ENCODE data around the gene SUPT20HL2.
A peak's percentile ranks its signal among the peaks of the same experiment; 100 is the strongest.
"Not testable (repeated sequence)": the region's sequence is repeated elsewhere in the genome, so short reads cannot be mapped to it uniquely, and the experiment has no call there.

SUPT20HL2 gene

DNA sequence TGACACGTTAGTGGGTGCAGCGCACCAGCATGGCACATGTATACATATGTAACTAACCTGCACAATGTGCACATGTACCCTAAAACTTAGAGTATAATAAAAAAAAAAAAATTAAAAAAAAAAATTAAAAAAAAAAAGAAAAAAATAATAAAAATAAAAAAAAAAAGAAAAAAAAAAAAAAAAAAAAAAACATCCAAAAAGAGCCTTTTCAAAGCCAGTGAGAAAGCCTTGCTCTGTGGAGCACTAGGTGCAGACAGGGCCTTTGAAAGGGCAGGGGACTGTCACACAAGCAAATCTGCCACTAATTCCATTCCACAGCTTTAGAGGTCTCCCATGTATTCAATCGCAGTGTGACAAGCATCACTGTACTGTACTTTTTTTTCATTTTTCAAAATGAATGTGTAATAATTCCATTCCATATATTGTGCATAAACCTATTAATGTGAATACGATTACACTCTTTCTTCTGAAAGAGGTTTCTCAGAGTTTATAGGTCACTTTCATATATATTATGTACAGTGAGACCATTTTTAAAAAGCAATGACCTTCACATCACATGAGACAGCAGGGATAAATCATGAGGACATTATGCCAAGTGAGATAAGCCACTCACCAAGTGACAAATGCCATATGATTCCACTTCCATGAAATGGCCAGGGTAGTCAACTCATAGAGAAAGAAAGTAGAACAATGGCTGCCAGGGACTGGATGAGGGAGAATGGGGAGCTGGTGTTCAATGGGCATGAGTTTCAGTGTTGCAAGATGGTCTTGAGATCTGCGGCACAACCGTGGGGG, 4.1 kb downstream of the SUPT20HL2 start:
- DNase-seq: not testable (repeated sequence)

DNA sequence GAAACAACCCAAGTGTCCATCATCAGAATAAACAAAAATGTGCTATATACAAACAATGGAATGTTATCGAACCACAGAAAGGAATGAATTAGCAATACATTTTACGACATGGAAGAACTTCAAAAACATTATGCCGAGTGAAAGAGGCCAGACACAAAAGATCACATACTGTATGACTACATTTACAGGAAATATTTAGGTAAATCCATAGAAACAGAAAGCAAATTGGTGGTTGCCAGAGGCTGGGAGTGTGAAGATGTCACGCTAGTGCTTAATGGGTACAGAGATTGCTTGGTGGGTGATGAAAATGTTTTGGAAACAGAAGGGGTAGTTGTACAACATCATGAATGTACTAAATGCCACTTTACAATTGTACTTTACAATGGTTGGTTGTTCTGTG, 5.1 kb downstream of the SUPT20HL2 start:
- not testable (repeated sequence) for DNase-seq

DNA sequence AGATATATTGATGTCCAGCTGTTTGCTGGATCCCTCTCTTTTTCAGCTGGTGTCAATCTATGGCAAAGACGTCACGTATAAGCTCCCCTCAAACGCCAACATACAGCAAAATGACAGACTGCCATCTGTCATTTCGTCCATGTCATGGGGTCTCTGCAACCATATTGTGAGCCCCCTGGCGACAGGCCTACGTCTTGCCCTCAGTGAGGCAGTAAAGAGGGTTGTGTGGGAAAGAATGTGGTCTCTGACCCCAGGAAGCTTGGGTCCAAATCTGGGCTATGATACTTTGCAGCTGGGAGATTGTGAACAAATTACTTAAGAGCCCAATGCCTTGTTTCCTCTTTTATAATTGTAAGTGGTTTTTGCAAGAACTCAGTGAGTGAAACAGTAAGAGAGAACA, 7.4 kb downstream of the SUPT20HL2 start:
- no peak for DNase-seq

DNA sequence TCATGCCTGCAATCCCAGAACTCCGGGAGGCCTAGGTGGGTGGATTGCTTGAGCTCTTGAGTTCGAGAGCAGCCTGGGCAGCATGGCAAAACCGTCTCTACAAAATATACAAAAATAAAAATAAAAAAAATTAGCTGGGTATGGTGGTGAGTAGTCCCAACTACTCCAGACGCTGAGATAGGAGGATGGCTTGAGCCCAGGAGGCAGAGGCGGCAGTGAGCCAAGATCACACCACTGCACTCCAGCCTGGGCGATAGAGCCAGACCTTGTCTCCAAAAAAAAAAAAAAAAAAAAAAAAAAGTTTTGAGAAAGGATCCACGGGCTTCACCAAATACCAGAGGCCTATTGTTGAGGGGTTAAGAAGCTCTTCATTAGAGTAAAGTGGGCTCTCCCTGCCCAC, 8.0 kb downstream of the SUPT20HL2 start:
- no peak for DNase-seq

DNA sequence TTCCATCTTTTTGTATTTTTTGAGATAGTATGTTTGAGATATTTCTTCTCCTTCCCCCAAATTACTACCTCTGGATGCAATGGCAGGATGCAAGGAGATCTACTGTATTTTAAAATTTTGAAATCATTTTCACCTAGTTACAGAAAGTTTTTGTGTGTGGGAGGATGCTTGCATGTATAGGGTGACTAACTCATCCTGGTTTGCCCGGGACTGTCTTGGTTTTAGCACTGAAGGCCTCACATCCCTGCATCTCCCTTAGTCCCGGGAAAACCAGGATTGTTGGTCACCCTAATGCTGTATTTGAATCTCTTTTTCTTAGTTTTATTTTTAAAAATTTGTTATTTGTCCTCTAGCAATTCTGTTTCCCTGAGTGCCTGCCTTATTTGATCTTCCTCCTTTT, 12.1 kb downstream of the SUPT20HL2 start:
- DNase-seq: no peak

DNA sequence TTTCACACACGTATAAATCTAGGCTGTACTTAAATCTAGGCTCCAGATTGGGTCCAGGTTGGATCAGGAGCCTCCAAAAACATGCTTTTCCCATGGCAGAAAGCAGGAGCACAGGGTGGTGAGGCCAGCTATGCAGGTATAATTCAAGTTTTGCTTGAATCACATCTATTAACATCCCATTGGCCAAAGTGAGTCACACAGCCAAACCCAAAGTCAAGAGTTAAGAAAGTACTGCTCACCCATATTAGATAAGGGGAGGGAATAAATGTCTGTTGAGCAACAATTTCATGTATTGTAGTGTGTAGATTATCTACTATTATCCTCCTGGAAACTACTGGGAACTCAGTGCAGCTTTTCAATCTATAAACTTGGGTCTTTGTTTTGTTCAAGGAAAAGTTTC, 12.8 kb downstream of the SUPT20HL2 start:
- no peak for DNase-seq

DNA sequence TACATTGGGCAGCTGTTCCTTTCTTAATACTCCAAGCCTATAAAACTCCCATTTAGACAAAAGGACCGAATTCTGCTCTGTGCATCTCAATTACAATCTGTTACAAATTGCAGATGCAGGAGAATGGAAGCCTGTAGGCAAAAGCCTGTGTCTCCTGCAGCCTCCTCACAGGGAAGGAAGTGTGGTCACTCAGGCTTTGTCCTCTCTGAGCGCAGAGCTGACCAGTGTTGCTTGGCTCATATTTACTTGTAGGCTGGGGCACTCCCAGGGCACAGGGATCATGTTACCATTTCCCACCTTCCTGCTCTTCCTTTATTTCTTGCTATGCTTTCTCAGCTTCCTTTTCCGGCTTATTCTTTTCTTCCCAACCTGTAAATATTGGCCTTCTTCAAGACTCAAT, 15.7 kb downstream of the SUPT20HL2 start:
- DNase-seq: no peak

DNA sequence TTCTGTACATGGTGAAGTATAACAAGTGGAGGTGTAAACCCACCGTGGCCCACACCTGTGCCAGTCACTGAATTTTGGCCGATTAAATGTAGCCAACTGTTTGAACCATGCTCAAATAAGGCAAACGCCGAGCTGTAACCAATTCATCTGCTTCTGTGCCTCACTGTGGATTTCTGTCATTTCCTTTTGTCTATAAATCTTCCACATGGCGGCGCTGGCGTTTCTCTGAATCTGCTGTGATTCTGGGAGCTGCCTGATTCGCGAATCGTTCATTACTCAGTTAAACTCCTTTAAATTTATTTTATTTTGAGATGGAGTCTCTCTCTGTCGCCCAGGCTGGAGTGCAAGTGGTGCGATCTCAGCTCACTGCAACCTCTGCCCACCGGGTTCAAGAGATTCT, 19.2 kb downstream of the SUPT20HL2 start:
- DNase-seq: peak; percentile 26 to 40 (median 40)

DNA sequence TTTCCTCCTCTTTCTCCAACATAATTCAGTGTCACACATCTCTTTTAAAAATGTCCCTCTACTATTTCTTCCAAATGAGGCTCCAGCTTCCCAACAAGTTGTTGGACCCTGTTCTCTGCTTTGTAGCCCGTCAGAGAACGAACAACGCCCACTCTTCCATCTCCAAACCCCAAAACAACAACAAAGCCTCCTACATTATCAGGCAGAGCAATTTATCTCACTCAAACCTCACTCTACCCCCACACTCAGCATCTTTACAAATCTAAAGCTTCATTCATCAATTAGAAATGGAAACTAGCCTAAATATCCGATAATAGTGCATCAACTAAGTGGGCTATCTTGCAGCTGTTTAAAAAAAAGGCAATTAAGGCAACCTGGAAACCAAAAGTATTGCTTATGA, 20.5 kb downstream of the SUPT20HL2 start:
- DNase-seq: no peak

DNA sequence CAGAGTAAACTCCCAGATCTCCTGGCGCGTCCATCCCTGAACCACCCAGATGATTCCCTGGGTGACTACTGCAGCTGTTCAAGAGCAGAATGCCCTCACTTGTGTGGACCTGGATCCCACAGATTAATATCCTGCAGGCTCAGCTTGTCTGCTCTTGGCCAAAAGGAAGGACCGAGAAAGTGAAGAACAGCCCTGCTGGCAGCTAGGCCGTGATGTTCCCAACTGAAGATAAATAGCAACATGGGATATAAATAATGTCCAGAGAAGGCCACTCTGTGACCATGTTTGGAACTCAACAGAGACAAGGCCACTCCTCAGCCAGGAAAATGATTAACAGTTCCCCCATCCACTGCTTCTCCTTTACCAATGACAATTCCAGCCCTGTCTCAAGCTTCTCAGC, 21.5 kb downstream of the SUPT20HL2 start:
- no peak for DNase-seq

DNA sequence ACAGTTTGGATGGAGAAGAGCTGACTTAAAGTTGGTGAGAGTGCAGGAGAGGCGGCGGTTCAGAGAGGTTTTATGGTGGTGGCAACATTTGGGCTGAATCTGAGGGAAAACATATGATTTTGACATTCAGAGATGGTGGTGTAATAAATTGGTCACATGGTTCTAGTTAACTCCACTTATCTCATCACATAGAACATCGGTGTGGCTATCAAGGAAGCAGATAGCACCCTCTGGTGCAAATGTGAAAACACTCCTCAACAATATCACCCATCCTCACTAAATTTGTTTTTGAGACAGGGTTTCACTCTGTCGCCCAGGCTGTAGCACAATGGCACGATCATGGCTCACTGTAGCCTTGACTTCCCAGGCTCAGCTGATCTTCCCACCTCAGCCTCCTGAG, 28.8 kb downstream of the SUPT20HL2 start:
- DNase-seq: peak in 2 of 3 donors; percentile 14 to 18

DNA sequence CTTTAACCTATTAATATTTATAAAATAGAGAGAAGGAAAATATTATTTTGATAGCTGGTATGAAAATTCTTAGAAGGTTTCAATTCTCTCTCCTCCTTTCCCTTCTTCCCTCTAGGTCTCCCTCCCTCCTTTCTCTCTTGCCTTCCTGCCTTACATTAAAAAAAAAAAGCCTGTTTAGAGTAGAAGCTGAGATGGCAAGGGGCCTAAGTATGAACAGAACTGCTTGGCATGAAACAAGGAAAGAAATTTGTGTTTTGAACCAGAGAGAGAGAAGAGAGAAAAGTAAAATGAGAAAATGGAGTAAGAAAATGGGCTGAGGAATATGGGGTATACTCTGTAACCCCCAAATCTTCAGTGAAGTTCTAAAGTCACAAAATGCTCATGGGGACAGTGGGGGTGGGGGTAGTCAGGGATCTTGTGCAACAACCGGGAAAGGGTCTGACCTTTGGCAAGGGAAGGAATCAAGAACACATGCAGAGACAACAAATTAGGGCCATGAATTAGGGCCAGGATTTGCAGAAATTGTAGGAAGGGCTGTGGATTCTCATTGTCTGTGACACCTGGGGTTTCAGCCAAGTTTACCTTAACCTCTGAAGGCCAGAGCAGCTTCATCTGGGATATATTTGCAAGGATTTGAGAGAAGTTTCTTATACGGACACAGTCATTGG, 30.6 kb downstream of the SUPT20HL2 start:
- DNase-seq: no peak

DNA sequence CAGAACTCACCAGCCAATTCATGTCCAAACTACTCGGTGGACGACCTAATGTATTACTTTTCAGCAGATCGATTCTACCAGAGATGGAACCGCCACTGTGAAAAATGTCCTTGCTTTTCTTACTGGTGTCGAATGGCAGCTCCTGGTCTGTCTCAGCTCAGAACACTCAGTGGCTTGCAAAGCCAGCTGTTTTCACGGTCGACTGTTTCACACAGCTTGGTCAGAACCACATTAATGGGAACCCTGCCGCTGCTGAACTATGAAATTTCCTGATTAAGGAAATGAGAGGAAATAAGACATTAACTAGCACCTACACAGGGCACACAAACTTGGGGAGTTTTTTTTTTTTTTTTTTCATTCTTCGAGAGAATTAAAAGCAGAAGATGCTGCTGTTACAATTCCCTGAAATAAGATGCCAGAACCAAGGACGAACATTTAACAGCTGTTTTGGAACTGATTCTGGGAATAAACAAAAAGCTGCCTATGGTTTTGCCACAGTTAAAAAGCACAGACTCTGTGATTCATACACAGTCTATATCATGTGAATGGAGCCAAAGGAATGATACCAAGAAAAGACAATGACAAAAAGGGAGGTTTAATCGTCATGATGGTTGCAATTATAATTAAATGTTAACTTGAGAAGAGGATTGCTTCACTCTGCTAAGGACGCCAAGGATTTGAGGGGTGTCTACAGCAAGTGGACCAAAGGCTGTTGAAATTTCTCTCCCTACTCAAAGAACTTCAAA, 31.3 kb downstream of the SUPT20HL2 start:
- DNase-seq: peak; percentile 18 to 34 (median 29)

DNA sequence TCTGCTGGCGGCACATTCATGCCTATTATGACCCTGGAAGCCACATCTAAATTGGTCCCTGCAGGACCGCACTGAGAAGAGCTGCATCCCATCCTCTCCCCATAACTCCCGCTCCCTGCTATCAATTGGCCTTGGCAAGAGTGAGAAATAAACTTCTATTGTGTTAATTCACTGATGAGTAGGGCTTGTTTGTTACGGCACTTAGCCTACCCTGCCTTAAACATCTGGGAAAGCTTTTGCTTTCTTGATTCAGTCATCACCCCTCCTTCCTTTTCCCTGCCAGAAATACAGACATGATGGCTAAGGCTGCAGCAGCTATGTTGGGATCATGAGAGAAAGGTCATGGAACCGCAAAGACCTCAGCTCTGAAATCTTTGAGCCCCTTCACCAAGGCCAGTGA, 36.5 kb downstream of the SUPT20HL2 start:
- no peak for DNase-seq

DNA sequence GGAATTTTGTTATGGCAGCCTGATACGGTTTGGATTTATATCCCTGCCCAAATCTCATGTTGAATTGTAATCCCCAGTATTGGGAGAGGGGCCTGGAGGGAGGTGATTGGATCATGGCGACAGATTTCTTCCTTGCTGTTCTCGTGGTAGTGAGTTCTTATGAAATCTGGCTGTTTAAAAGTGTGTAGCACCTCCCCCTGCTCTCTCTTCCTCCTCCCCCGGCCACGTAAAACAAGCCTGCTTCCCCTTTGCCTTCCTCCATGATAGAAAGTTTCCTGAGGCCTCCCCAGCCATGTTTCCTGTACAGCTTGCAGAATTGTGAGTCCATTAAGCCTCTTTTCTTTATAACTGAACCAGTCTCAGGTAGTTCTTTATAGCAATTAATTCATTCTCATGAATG, 37.9 kb downstream of the SUPT20HL2 start:
- peak; percentile 30 to 40 (median 37) for DNase-seq

DNA sequence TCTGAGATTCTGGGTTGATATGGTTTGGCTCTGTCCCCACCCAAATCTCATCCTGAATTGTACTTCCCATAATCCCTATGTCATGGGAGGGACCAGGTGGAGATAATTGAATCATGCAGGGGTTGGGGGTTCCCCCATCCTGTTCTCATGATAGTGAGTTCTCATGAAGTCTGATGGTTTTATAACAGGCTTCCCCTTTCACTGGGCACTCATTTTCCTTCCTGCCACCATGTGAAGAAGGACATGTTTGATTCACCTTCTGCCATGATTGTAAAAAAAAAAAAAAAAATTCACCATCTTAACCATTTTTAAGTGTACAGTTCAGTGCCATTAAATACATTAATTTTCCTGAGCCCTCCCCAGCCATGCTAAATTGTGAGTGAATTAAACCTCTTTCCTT, 42.6 kb downstream of the SUPT20HL2 start:
- DNase-seq: no peak

DNA sequence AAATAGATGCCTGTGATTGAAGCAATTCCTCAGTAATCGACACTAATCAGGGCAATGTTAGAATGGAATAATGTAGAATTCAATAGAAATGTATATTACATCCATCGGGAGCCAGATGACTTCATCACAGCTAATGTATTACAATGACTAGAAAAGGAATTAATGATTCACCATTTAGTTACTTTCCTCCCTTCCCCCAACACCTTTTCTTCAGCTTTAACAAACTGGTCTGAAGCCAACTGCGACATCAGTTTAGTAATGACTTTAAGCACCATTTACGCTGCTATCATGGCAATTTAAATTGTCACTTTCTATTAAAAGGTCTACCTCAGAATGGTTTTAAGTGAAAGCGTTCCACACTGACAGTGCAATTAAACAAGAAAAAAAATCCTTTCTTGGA, 45.1 kb downstream of the SUPT20HL2 start:
- no peak for DNase-seq

DNA sequence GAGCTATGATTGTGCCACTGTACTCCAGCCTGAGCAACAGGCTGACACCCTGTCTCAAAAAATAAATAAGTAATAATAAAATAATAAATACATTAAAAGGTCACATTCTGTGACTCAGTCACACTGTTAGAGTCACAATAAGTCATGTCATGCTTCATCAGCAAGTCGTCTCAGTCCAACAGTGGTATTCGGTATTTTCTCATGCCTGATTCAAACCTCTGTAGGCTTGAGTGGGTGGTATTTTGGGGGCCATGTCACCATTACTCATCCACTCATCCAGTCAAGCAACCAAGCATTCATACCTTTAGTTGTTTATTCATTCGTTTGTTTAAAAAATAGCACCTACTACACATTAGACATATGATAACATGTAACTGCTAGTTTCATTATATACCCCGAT, 46.9 kb downstream of the SUPT20HL2 start:
- peak in 1 of 3 donors; percentile 41 for DNase-seq

DNA sequence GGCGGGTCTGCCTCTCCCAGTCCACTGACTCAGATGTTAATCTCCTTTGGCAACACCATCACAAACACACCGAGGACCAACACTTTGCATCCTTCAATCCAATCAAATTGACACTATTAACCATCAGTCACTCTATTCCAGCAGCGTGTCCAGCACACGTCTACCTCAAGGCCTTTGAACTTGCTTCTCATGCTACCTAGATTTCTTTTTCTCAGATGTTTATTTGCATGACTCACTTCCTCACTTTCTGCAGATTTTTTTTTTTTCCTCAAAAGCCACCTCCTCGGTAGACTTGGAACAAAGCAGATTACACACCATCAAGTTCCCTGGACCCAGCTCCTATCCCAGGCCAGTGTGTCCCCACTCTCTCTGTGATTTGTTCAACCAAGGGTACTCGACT, 49.5 kb downstream of the SUPT20HL2 start:
- no peak for DNase-seq

DNA sequence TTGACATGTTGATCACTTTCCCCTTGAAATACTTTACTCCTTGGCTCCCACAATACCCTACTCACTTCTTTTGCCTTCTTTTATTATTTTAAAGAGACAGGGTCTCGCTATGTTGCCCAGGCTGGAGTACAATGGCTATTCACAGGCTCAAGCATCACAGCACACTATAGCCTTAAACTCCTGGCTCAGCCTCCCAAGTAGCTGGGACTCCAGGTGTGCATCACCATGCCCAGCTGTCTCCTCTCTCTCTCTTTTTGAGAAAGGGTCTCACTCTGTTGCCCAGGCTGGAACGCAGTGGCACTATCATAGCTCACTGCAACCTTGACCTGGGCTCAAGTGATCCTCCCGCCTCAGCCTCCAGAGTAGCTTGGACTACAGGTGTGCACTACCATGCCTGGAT, 51.6 kb downstream of the SUPT20HL2 start:
- DNase-seq: no peak

Data from suppressor macrophage treated with lipopolysaccharide for 1 hour (primary cell).